Activated T-cell treated with anti-CD3 and anti-CD28 coated beads for 48 hours (primary cell): ENCODE measurements around the gene MYO15B.

Experiments
- DNase-seq: peaks from one replicate; pipeline ENCODE4 v3.0.0-alpha.2; 2020; ENCODE audit warnings: low read depth

The MYO15B gene

GRCh38 chr17:75587675-75588595 lies at the start of gene MYO15B:
Gene MYO15B (plus strand): TSS chr17:75587800. CDS start chr17:75588058, 258 bp downstream.
- DNase-seq = peak; percentile 61

- DNase-seq = no peak
Measured at GRCh38 chr17:75539967-75540729, 47.5 kb upstream of the MYO15B start.

- DNase-seq = no peak
Measured at GRCh38 chr17:75540923-75541503, 46.6 kb upstream of the MYO15B start.

- no peak for DNase-seq
Measured at GRCh38 chr17:75542229-75542628, 45.4 kb upstream of the MYO15B start.

- no peak for DNase-seq
Measured at GRCh38 chr17:75542728-75543336, 44.8 kb upstream of the MYO15B start.

- no peak for DNase-seq
Measured at GRCh38 chr17:75544250-75544649, 43.4 kb upstream of the MYO15B start.

GRCh38 chr17:75546181-75546580 lies 41.4 kb upstream of the MYO15B start:
- DNase-seq = no peak

GRCh38 chr17:75547091-75547490 lies 40.5 kb upstream of the MYO15B start:
- no peak for DNase-seq

GRCh38 chr17:75548813-75549212 lies 38.8 kb upstream of the MYO15B start:
- DNase-seq = no peak

- no peak for DNase-seq
Measured at GRCh38 chr17:75549246-75550138, 38.1 kb upstream of the MYO15B start.

- DNase-seq = no peak
Measured at GRCh38 chr17:75550139-75550465, 37.5 kb upstream of the MYO15B start.

- no peak for DNase-seq
Measured at GRCh38 chr17:75551266-75551665, 36.3 kb upstream of the MYO15B start.

GRCh38 chr17:75552425-75553294 lies 34.9 kb upstream of the MYO15B start:
- DNase-seq = no peak

GRCh38 chr17:75553295-75554110 lies 34.1 kb upstream of the MYO15B start:
- DNase-seq = no peak

GRCh38 chr17:75555679-75556153 lies 31.9 kb upstream of the MYO15B start:
- DNase-seq = no peak

- no peak for DNase-seq
Measured at GRCh38 chr17:75557075-75557851, 30.3 kb upstream of the MYO15B start.

GRCh38 chr17:75557852-75558665 lies 29.5 kb upstream of the MYO15B start:
- no peak for DNase-seq
